GM12878 (cell line): Measurements from ENCODE around the gene TMPRSS11D. TPM values are rescaled to one million over a fixed set of nuclear protein-coding genes. Genes with fewer than 3 reads are reported as not detected.

Source experiments
- ATAC-seq: fragments of 200-7000 bp; cut with Tn5 transposase; 3 replicates; pipeline ENCODE4 v1.9.1; 2020; ENCODE audit warnings: mild to moderate bottlenecking, moderate library complexity
- BruUV-seq: library from RNA; stranded (reverse); fragments of 400-500 nt; replicated peaks from 2 replicates; lab custom pipeline; 2021; lab: Mats Ljungman, UMichigan
- CTCF ChIA-PET: fragments of 300-600 bp; sonication (Branson Sonifier 250); formaldehyde crosslinking; extraction: SDS; loops from one replicate; lab custom pipeline; 2021; ENCODE audit warnings: inconsistent platforms; lab: Yijun Ruan, JAX
- POLR2A ChIA-PET: fragments of 350-600 bp; formaldehyde crosslinking; extraction: SDS; loops from one replicate; lab custom pipeline; 2021; ENCODE audit warnings: inconsistent platforms; lab: Charles Lee
- RAD21 ChIA-PET: fragments of 300-600 bp; sonication (Branson Sonifier 250); formaldehyde crosslinking; loops from one replicate; lab custom pipeline; 2023; ENCODE audit warnings: antibody characterized with exemption; ENCODE audit not compliant: unreplicated experiment; lab: Charles Lee
- SMC1A ChIA-PET: fragments of 300-600 bp; sonication (Branson Sonifier 250); formaldehyde crosslinking; loops from one replicate; lab custom pipeline; 2023; ENCODE audit not compliant: unreplicated experiment, uncharacterized antibody; lab: Charles Lee
- DNase-seq: peaks from one replicate; pipeline ENCODE4 v3.0.0-alpha.2; 2011; ENCODE audit warnings: low read depth, low spot score
- FAIRE-seq: peaks from 3 replicates; lab custom pipeline; 2011; peaks lifted over from hg19 to GRCh38; lab: Jason Lieb, UNC
- H2AFZ ChIP-seq: 2 replicates; pipeline ENCODE4 v1.6.0; 2011; ENCODE audit warnings: low read depth, low read length, control low read depth; ENCODE audit not compliant: control insufficient read depth
- H3K27ac ChIP-seq: 2 replicates; pipeline ENCODE4 v1.5.1; 2011; ENCODE audit warnings: control low read depth; ENCODE audit not compliant: control insufficient read depth, insufficient read depth
- H3K27me3 ChIP-seq, 2 experiments: replicated peaks in 1 of 2; 2 replicates each; pipeline versions ENCODE4 v1.6.0 to v1.6.1; 2011; ENCODE audit warnings: low read length in 1 of 2; ENCODE audit not compliant: control insufficient read depth in 2 of 2, insufficient read depth in 2 of 2
- H3K36me3 ChIP-seq, 2 experiments: 2 replicates each; pipeline ENCODE4 v1.5.1; 2011; ENCODE audit warnings: low read length in 1 of 2; ENCODE audit not compliant: control insufficient read depth in 2 of 2, insufficient read depth in 2 of 2
- H3K4me1 ChIP-seq: 2 replicates; pipeline ENCODE4 v1.6.1; 2011; ENCODE audit warnings: mild to moderate bottlenecking, low read length, moderate library complexity, mixed read lengths; ENCODE audit not compliant: control insufficient read depth, insufficient read depth
- H3K4me2 ChIP-seq: 2 replicates; pipeline ENCODE4 v1.6.0; 2011; ENCODE audit warnings: control low read depth; ENCODE audit not compliant: control insufficient read depth, insufficient read depth
- H3K4me3 ChIP-seq: fragments of 200-600 bp; sonication (generic); 2 replicates; pipeline ENCODE4 v1.5.1; 2016
- H3K79me2 ChIP-seq: 2 replicates; pipeline ENCODE4 v1.6.0; 2011; ENCODE audit warnings: low read length; ENCODE audit not compliant: control insufficient read depth, insufficient read depth
- H3K9ac ChIP-seq: 2 replicates; pipeline ENCODE4 v1.8.0; 2011; ENCODE audit warnings: low read length, control low read depth, mixed read lengths; ENCODE audit not compliant: control insufficient read depth, insufficient read depth
- H3K9me3 ChIP-seq: replicated peaks from 3 replicates; pipeline ENCODE4 v1.5.1; 2011; ENCODE audit warnings: mild to moderate bottlenecking, low read length; ENCODE audit not compliant: control insufficient read depth, insufficient read depth
- H4K20me1 ChIP-seq: 2 replicates; pipeline ENCODE4 v1.6.0; 2011; ENCODE audit not compliant: control insufficient read depth, insufficient read depth
- BRCA1 ChIP-seq: IDR thresholded peaks from 2 replicates; pipeline ENCODE4 v1.6.1; 2011; ENCODE audit warnings: low read depth, low read length, improper control_type of control experiment
- CHD4 ChIP-seq: fragments of 200-600 bp; sonication (generic); IDR thresholded peaks from 2 replicates; pipeline ENCODE4 v1.6.1; 2016; ENCODE audit warnings: mild to moderate bottlenecking
- GATAD2B ChIP-seq: fragments of 450-650 bp; conservative IDR thresholded peaks from 2 replicates; pipeline ENCODE4 v1.6.1; 2017; ENCODE audit warnings: low read depth, mild to moderate bottlenecking, moderate library complexity
- JUND ChIP-seq: IDR thresholded peaks from 2 replicates; pipeline ENCODE4 v1.6.1; 2012; ENCODE audit warnings: low read depth, mild to moderate bottlenecking, low read length, improper control_type of control experiment, moderate library complexity
- MYC ChIP-seq: IDR thresholded peaks from 2 replicates; pipeline ENCODE4 v1.6.1; 2011; ENCODE audit warnings: mild to moderate bottlenecking, low read length, moderate library complexity, inconsistent platforms; ENCODE audit not compliant: insufficient read depth, insufficient replicate concordance, insufficient read length, severe bottlenecking
- PAX5 ChIP-seq: IDR thresholded peaks from 2 replicates; pipeline ENCODE4 v1.6.1; 2011; ENCODE audit warnings: low read depth, low read length, borderline replicate concordance
- PAX8 ChIP-seq: fragments of 450-650 bp; IDR thresholded peaks from 2 replicates; pipeline ENCODE4 v1.6.1; 2017; ENCODE audit warnings: mild to moderate bottlenecking, moderate library complexity
- POU2F2 ChIP-seq: IDR thresholded peaks from 3 replicates; pipeline ENCODE4 v1.6.1; 2011; ENCODE audit warnings: low read depth, mild to moderate bottlenecking, low read length, borderline replicate concordance
- RAD51 ChIP-seq: fragments of 450-650 bp; IDR thresholded peaks from 2 replicates; pipeline ENCODE4 v1.6.1; 2016; ENCODE audit warnings: moderate library complexity, mild to moderate bottlenecking, inconsistent platforms
- RELB ChIP-seq: fragments of 450-650 bp; IDR thresholded peaks from 2 replicates; pipeline ENCODE4 v1.6.1; 2017; ENCODE audit warnings: low read depth, mild to moderate bottlenecking, moderate library complexity
- SMC3 ChIP-seq: IDR thresholded peaks from 2 replicates; pipeline ENCODE4 v1.6.1; 2011; ENCODE audit warnings: low read length, improper control_type of control experiment, borderline replicate concordance
- TCF3 ChIP-seq: IDR thresholded peaks from 2 replicates; pipeline ENCODE4 v1.6.1; 2012; ENCODE audit warnings: low read depth, mild to moderate bottlenecking, low read length, borderline replicate concordance; ENCODE audit not compliant: insufficient read depth
- TCF7 ChIP-seq: IDR thresholded peaks from 2 replicates; pipeline ENCODE4 v1.6.1; 2014; ENCODE audit warnings: antibody characterized with exemption, borderline replicate concordance
- WGBS: methylation state at CpG from one replicate; pipeline ENCODE4 v1.1.6; 2016; ENCODE audit warnings: low lambda C conversion rate; ENCODE audit not compliant: insufficient replicate concordance, insufficient coverage; ENCODE audit errors: missing lambda C conversion rate; 5-methylcytosine and 5-hydroxymethylcytosine counted together
- in situ Hi-C: fragments of 300-500 bp; cut with MboI; formaldehyde crosslinking; loops from 9 replicates; pipeline ENCODE4 v1.14.3; 2018; ENCODE audit warnings: mixed read lengths
- intact Hi-C: fragments of 100-400 bp; cut with micrococcal nuclease; formaldehyde crosslinking; loops from one replicate; pipeline ENCODE4 v1.14.2; 2022; ENCODE audit not compliant: unreplicated experiment
- polyA plus RNA-seq, 11 experiments: library from polyadenylated mRNA; depleted of rRNA in 4 of 11; unstranded in 6 of 11; stranded (reverse) in 5 of 11; fragments of >200 nt; fragmentation: Nextera tagmentation in 4 of 11; fragmentation: Illumina TruSeq in 1 of 11; extraction: Ambion mirVana in 4 of 11; extraction: Trizol in 1 of 11; gene quantifications; 1 replicate in 1 of 11; 2 replicates in 10 of 11; pipeline versions ENCODE4 v1.2.1 to v1.2.3, GENCODE V29; 2011 to 2016; ENCODE audit warnings: inconsistent platforms in 2 of 11, missing spikeins in 2 of 11, low read depth in 1 of 11
- total RNA-seq, 4 experiments: library from RNA; depleted of rRNA in 3 of 4; stranded (reverse); fragments of >200 nt in 3 of 4; fragmentation: Illumina TruSeq in 1 of 4; extraction: Trizol in 1 of 4; gene quantifications; 2 replicates each; pipeline versions ENCODE4 v1.2.1 to v1.2.3, GENCODE V29; 2013 to 2021
- TF ChIP-seq, protein P1 (sequence below): IDR thresholded peaks from 2 replicates; pipeline ENCODE4 v1.6.1; 2012; ENCODE audit warnings: low read depth, low read length, improper control_type of control experiment
- TF ChIP-seq, protein P2 (sequence below): fragments of 450-650 bp; IDR thresholded peaks from 2 replicates; pipeline ENCODE4 v1.6.1; 2018; ENCODE audit warnings: borderline replicate concordance, mild to moderate bottlenecking; ENCODE audit not compliant: partially characterized antibody
- TF ChIP-seq, protein P3 (sequence below): fragments of 450-650 bp; IDR thresholded peaks from 2 replicates; pipeline ENCODE4 v1.6.1; 2017; ENCODE audit warnings: mild to moderate bottlenecking, moderate library complexity

The TMPRSS11D gene
- total and polyA plus RNA-seq, 10 of the 15 experiments (the other 5 are each of a cell fraction or from before 2014, with no cell fraction given): not detected

GRCh38 chr4:67927251-67927650 is 43.4 kb upstream of the TMPRSS11D start (continued):
- TF ChIP-seq, protein P1, sequence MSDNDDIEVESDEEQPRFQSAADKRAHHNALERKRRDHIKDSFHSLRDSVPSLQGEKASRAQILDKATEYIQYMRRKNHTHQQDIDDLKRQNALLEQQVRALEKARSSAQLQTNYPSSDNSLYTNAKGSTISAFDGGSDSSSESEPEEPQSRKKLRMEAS: no peak
- TF ChIP-seq SMC3 (no peak), RELB (no peak), POU2F2 (no peak), PAX5 (no peak), GATAD2B (no peak)

GRCh38 chr4:67926485-67926884 is 42.7 kb upstream of the TMPRSS11D start:
- no peaks in the 10 kb centered on the region for H3K27me3 ChIP-seq
- POLR2A ChIA-PET: no interaction called here
- H3K9me3 ChIP-seq: no peaks in the 10 kb centered on the region
- H3K4me2 ChIP-seq: no peak overlapping the region
- no peaks in the 10 kb centered on the region for H4K20me1 ChIP-seq
- H3K27ac ChIP-seq: no peak overlapping the region
- H3K36me3 ChIP-seq: no peaks in the 10 kb centered on the region
- CTCF ChIA-PET: interaction anchor here (1.4 kb wide), 1 partner anchor 15 kb away, joined by 6 read pairs; no protein-coding TSS in a partner anchor
- no peak overlapping the region for H2AFZ ChIP-seq
- H3K9ac ChIP-seq: no peak overlapping the region
- no peak for FAIRE-seq
- SMC1A ChIA-PET: no interaction called here
- ATAC-seq: no peak
- H3K79me2 ChIP-seq: no peaks in the 10 kb centered on the region
- in situ Hi-C loops: no loop called here
- BruUV-seq: no TSS peak
- RAD21 ChIA-PET: interaction anchor here (0.8 kb wide), 1 partner anchor 180 kb away, joined by 3 read pairs; no protein-coding TSS in a partner anchor
- no peak overlapping the region for H3K4me3 ChIP-seq
- WGBS: 34% methylated on average over 7 of the region's 7 CpGs
- no peak for DNase-seq
- intact Hi-C loops: no loop called here
- no peaks in the 10 kb centered on the region for H3K4me1 ChIP-seq
- TF ChIP-seq, protein P2, sequence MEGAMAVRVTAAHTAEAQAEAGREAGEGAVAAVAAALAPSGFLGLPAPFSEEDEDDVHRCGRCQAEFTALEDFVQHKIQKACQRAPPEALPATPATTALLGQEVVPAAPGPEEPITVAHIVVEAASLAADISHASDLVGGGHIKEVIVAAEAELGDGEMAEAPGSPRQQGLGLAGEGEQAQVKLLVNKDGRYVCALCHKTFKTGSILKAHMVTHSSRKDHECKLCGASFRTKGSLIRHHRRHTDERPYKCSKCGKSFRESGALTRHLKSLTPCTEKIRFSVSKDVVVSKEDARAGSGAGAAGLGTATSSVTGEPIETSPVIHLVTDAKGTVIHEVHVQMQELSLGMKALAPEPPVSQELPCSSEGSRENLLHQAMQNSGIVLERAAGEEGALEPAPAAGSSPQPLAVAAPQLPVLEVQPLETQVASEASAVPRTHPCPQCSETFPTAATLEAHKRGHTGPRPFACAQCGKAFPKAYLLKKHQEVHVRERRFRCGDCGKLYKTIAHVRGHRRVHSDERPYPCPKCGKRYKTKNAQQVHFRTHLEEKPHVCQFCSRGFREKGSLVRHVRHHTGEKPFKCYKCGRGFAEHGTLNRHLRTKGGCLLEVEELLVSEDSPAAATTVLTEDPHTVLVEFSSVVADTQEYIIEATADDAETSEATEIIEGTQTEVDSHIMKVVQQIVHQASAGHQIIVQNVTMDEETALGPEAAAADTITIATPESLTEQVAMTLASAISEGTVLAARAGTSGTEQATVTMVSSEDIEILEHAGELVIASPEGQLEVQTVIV: no peak
- TF ChIP-seq TCF3: no peak
- no peak for TF ChIP-seq JUND
- no peak for TF ChIP-seq TCF7
- TF ChIP-seq, protein P3, sequence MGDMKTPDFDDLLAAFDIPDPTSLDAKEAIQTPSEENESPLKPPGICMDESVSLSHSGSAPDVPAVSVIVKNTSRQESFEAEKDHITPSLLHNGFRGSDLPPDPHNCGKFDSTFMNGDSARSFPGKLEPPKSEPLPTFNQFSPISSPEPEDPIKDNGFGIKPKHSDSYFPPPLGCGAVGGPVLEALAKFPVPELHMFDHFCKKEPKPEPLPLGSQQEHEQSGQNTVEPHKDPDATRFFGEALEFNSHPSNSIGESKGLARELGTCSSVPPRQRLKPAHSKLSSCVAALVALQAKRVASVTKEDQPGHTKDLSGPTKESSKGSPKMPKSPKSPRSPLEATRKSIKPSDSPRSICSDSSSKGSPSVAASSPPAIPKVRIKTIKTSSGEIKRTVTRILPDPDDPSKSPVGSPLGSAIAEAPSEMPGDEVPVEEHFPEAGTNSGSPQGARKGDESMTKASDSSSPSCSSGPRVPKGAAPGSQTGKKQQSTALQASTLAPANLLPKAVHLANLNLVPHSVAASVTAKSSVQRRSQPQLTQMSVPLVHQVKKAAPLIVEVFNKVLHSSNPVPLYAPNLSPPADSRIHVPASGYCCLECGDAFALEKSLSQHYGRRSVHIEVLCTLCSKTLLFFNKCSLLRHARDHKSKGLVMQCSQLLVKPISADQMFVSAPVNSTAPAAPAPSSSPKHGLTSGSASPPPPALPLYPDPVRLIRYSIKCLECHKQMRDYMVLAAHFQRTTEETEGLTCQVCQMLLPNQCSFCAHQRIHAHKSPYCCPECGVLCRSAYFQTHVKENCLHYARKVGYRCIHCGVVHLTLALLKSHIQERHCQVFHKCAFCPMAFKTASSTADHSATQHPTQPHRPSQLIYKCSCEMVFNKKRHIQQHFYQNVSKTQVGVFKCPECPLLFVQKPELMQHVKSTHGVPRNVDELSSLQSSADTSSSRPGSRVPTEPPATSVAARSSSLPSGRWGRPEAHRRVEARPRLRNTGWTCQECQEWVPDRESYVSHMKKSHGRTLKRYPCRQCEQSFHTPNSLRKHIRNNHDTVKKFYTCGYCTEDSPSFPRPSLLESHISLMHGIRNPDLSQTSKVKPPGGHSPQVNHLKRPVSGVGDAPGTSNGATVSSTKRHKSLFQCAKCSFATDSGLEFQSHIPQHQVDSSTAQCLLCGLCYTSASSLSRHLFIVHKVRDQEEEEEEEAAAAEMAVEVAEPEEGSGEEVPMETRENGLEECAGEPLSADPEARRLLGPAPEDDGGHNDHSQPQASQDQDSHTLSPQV: no peak
- TF ChIP-seq BRCA1: no peak
- TF ChIP-seq CHD4: no peak
- TF ChIP-seq RAD51: no peak
- no peak for TF ChIP-seq POU2F2
- no peak for TF ChIP-seq PAX8
- no peak for TF ChIP-seq MYC
